Tibial artery (tissue), 4 donors: ENCODE data around the gene TAF6.

Source experiments
- DNase-seq, 2 donors: peaks; one replicate each; pipeline ENCODE4 v3.0.0-alpha.2; 2019
- H3K27ac ChIP-seq, 2 donors: fragments of 200-600 bp; sonication (generic) in 1 of 2; 1 replicate in 1 of 2; 2 replicates in 1 of 2; pipeline ENCODE4 v1.5.1; 2018 to 2019; ENCODE audit warnings: mild to moderate bottlenecking in 1 of 2
- H3K27me3 ChIP-seq, 2 donors: fragments of 200-600 bp; sonication (generic) in 1 of 2; one replicate each; pipeline versions ENCODE4 v1.5.1 to v1.6.0; 2016 to 2019
- H3K36me3 ChIP-seq, 3 donors: fragments of 200-600 bp; sonication (generic) in 2 of 3; one replicate each; pipeline ENCODE4 v1.5.1; 2016 to 2019; ENCODE audit warnings: mild to moderate bottlenecking in 2 of 3
- H3K4me1 ChIP-seq, 4 donors: fragments of 200-600 bp; sonication (generic) in 2 of 4; 1 replicate in 3 of 4; 2 replicates in 1 of 4; pipeline ENCODE4 v1.5.1; 2016 to 2019
- H3K4me3 ChIP-seq, 2 donors: fragments of 200-600 bp; sonication (generic) in 1 of 2; 1 replicate in 1 of 2; 2 replicates in 1 of 2; pipeline ENCODE4 v1.5.1; 2018 to 2019; ENCODE audit warnings: mild to moderate bottlenecking in 2 of 2
- H3K9me3 ChIP-seq, 3 donors: fragments of 200-600 bp; sonication (generic) in 1 of 3; one replicate each; pipeline ENCODE4 v1.5.1; 2016 to 2019
- intact Hi-C: fragments of 100-400 bp; cut with DNase I; formaldehyde crosslinking; loops from one replicate; pipeline ENCODE4 v1.15.0; 2023; ENCODE audit warnings: low total_unique reads
- TF ChIP-seq, protein P1 (sequence below), 2 experiments: fragments of 200-600 bp in 1 of 2; fragments of 450-650 bp in 1 of 2; IDR thresholded peaks; one replicate each; pipeline ENCODE4 v1.5.1; 2017 to 2019; ENCODE audit warnings: antibody characterized with exemption in 2 of 2, mild to moderate bottlenecking in 1 of 2, moderate library complexity in 1 of 2

The TAF6 gene

DNA sequence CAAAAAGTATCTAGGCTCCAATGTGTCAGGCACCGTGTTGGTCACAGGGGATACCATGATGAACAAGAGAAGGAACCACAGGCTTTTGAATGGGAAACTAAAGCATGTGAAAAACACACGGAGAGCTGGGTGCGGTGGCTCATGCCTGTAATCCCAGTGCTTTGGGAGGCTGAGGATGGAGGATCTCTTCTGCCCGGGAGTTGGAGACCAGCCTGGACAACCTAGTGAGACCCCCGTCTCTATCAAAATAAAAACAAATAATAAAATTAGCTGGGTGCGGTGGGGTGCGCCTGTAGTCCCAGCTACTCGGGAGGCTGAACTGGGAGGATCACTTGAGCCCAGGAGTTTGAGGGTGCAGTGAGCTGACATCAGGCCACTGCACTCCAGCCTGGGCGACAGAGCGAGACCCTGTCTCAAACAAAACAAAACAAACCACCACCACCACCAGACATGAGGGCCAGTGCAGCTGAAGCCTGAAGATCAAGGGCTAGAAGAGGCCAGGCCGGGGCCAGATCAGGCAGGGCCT, 31.0 kb downstream of the TAF6 start:
- Histone ChIP-seq H3K4me1 (peaks cover 0 to 17% (median 12%) of the 10 kb centered on the region in 4 donors), H3K27me3 (no peaks in the 10 kb centered on the region), H3K9me3 (no peaks in the 10 kb centered on the region), H3K27ac (peak overlapping the region; percentile 84 to 90), H3K4me3 (peak overlapping the region; percentile 80 to 84), H3K36me3 (peaks cover 27 to 32% (median 29%) of the 10 kb centered on the region in 3 donors)
- intact Hi-C loops, result loop anchor here (10.0 kb wide), 1 partner anchor 73 kb away; the partner anchor contains the start of gene ZKSCAN1
- no peak for DNase-seq
- TF ChIP-seq, protein P1, sequence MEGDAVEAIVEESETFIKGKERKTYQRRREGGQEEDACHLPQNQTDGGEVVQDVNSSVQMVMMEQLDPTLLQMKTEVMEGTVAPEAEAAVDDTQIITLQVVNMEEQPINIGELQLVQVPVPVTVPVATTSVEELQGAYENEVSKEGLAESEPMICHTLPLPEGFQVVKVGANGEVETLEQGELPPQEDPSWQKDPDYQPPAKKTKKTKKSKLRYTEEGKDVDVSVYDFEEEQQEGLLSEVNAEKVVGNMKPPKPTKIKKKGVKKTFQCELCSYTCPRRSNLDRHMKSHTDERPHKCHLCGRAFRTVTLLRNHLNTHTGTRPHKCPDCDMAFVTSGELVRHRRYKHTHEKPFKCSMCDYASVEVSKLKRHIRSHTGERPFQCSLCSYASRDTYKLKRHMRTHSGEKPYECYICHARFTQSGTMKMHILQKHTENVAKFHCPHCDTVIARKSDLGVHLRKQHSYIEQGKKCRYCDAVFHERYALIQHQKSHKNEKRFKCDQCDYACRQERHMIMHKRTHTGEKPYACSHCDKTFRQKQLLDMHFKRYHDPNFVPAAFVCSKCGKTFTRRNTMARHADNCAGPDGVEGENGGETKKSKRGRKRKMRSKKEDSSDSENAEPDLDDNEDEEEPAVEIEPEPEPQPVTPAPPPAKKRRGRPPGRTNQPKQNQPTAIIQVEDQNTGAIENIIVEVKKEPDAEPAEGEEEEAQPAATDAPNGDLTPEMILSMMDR (IDR thresholded peaks at IDR 0.05), result no peak

DNA sequence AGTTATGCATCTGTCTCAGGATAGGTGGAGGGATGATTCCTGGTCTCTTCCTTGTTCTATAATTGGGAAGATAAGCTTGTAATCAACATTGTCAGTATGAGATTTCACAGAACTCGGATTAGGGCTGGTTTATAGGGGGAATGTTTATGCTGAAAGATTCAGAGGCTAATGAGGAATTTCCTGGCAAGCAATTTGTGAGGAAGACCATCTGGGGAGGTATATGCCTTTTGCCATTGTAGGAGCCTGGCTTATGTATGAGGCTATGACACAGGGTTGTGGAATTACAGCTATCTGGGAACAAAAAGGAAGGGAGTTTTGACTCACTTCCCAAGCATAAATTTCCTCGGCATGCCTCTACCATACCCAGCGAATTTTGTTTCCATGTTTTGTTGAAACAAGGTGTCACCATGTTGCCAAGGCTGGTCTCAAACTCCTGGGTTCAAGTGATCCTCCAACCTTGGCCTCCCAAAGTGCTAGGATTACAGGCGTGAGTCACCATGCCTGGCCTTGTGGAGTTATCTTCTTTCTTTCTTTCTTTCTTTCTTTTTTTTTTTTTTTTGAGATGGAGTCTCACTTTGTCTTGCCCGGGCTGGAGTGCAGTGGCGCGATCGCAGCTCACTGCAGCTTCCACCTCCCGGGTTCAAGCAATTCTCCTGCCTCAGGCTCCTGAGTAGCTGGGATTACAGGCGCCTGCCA, 32.0 kb downstream of the TAF6 start:
- Histone ChIP-seq H3K27ac (peak overlapping the region in 1 of 2 donors; percentile 90), H3K27me3 (no peaks in the 10 kb centered on the region), H3K4me1 (peaks cover 0 to 24% (median 15%) of the 10 kb centered on the region in 4 donors), H3K36me3 (peaks cover 17 to 23% (median 20%) of the 10 kb centered on the region in 3 donors), H3K9me3 (no peaks in the 10 kb centered on the region), H3K4me3 (no peak overlapping the region)
- TF ChIP-seq, protein P1 (IDR thresholded peaks at IDR 0.05), result no peak
- no peak for DNase-seq
- intact Hi-C loops, result loop anchor here (10.0 kb wide), 1 partner anchor 72 kb away; the partner anchor contains the start of gene ZKSCAN1

DNA sequence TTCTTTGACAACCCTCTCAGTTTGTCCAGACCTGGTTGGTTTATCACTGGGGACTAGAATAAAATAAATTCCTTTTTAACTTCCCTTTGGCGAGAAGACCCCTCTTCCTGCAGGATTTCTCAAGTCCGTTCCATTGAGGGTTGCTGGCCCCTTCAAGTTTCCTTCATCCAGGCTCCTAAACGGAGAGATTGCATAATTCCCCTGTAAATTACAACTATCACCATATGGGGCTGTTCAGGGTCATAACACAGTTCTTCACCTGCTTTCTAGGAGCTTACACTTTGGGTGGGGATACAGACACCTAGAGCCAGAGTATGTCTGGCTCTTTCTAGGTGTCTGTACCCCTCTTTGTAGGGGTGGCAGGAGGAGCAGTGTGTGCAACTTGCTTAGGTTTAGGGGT, 33.6 kb downstream of the TAF6 start:
- no peaks in the 10 kb centered on the region for H3K9me3 ChIP-seq
- H3K27me3 ChIP-seq, result no peaks in the 10 kb centered on the region
- intact Hi-C loops, result loop anchor here (10.0 kb wide), 1 partner anchor 71 kb away; the partner anchor contains the start of gene ZKSCAN1
- H3K4me1 ChIP-seq, result peaks cover 3 to 32% (median 23%) of the 10 kb centered on the region in 4 donors
- peaks cover 3 to 6% (median 3%) of the 10 kb centered on the region in 3 donors for H3K36me3 ChIP-seq
- H3K27ac ChIP-seq, result no peak overlapping the region
- H3K4me3 ChIP-seq, result no peak overlapping the region
- TF ChIP-seq, protein P1 (IDR thresholded peaks at IDR 0.05), result no peak
- no peak for DNase-seq

DNA sequence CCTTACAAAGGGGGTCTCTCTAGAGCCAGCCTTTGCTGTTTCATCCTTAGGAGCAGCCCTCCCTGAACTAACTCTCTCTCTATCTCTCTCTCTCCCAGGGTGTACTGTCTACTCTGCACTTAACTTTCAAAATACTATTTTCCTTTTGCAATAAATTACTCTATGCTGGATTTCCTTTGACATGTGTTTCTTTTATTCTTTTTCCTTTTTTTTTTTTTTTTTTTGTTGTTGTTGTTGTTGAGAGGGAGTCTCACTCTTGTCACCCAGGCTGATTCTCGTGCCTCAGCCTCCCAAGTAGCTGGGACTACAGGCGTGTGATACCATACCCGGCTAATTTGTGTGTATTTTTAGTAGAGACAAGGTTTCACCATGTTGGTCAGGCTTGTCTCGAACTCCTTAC, 36.2 kb downstream of the TAF6 start:
- no peak for DNase-seq
- Histone ChIP-seq H3K27ac (no peak overlapping the region), H3K36me3 (peaks cover 0 to 15% (median 10%) of the 10 kb centered on the region in 3 donors), H3K27me3 (no peaks in the 10 kb centered on the region), H3K9me3 (no peaks in the 10 kb centered on the region), H3K4me1 (peaks cover 5 to 41% (median 25%) of the 10 kb centered on the region in 4 donors), H3K4me3 (no peak overlapping the region)
- TF ChIP-seq, protein P1 (IDR thresholded peaks at IDR 0.05), result no peak
- intact Hi-C loops, result loop anchor here (5.0 to 10.0 kb wide), 2 partner anchors 36 to 68 kb away; partner anchors contain the start of genes ZKSCAN1 and ZSCAN21

DNA sequence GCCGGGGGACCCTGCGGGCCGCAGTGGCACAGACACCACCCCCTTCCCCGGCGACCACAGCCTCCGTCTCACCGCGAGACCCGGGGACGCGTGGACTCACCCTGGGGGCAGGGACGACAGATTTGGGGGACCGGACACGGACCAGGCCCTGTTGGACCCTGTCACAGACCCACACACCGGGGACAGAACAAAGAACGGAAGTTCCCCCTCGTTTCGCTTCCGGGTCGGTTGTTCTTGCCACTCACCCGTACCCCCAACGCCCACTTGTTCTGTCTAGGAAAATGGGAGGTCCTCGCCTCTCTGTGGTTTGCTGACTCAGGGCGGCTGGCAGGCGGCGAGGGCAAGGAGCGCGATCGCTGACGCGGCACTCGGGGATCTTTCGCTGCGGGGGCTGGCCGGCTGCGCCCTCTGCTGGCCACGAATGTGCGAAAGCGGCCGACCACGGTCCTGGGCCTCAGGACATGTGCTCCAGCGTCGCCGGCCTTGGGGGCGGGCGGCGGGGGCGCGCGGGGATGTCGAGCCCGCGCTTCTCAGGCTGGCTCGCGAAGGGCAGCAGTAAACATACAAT, 37.5 kb downstream of the TAF6 start, which contains the start of gene ZNF3:
ZNF3 (minus strand) TSS at position 189 of the 568 bp plus-strand sequence. CDS start 4,366 bp downstream, outside the sequence.
- TF ChIP-seq, protein P1 (IDR thresholded peaks at IDR 0.05), result peak; percentile 91 to 93
- H3K9me3 ChIP-seq, result no peaks in the 10 kb centered on the region
- H3K27me3 ChIP-seq, result no peaks in the 10 kb centered on the region
- peaks cover 5 to 40% (median 25%) of the 10 kb centered on the region in 4 donors for H3K4me1 ChIP-seq
- H3K4me3 ChIP-seq, result peak within 1 kb of the TSS; percentile 95 to 98
- peak; percentile 98 to 99 for DNase-seq
- intact Hi-C loops, result loop anchor here (5.0 to 10.0 kb wide), 2 partner anchors 34 to 67 kb away; partner anchors contain the start of genes ZKSCAN1 and ZSCAN21
- H3K27ac ChIP-seq, result peak within 1 kb of the TSS; percentile 82 to 88
- peaks cover 7 to 28% (median 16%) of the 10 kb centered on the region in 3 donors for H3K36me3 ChIP-seq
